ENCODE data around the gene ATXN10. TPM values are rescaled to one million over a fixed set of nuclear protein-coding genes. Genes with fewer than 3 reads are reported as not detected.

Gene ATXN10
- total and polyA plus RNA-seq, 2 experiments from 2014 or later, result 99.0 to 163 TPM

- TF ChIP-seq, protein P1, sequence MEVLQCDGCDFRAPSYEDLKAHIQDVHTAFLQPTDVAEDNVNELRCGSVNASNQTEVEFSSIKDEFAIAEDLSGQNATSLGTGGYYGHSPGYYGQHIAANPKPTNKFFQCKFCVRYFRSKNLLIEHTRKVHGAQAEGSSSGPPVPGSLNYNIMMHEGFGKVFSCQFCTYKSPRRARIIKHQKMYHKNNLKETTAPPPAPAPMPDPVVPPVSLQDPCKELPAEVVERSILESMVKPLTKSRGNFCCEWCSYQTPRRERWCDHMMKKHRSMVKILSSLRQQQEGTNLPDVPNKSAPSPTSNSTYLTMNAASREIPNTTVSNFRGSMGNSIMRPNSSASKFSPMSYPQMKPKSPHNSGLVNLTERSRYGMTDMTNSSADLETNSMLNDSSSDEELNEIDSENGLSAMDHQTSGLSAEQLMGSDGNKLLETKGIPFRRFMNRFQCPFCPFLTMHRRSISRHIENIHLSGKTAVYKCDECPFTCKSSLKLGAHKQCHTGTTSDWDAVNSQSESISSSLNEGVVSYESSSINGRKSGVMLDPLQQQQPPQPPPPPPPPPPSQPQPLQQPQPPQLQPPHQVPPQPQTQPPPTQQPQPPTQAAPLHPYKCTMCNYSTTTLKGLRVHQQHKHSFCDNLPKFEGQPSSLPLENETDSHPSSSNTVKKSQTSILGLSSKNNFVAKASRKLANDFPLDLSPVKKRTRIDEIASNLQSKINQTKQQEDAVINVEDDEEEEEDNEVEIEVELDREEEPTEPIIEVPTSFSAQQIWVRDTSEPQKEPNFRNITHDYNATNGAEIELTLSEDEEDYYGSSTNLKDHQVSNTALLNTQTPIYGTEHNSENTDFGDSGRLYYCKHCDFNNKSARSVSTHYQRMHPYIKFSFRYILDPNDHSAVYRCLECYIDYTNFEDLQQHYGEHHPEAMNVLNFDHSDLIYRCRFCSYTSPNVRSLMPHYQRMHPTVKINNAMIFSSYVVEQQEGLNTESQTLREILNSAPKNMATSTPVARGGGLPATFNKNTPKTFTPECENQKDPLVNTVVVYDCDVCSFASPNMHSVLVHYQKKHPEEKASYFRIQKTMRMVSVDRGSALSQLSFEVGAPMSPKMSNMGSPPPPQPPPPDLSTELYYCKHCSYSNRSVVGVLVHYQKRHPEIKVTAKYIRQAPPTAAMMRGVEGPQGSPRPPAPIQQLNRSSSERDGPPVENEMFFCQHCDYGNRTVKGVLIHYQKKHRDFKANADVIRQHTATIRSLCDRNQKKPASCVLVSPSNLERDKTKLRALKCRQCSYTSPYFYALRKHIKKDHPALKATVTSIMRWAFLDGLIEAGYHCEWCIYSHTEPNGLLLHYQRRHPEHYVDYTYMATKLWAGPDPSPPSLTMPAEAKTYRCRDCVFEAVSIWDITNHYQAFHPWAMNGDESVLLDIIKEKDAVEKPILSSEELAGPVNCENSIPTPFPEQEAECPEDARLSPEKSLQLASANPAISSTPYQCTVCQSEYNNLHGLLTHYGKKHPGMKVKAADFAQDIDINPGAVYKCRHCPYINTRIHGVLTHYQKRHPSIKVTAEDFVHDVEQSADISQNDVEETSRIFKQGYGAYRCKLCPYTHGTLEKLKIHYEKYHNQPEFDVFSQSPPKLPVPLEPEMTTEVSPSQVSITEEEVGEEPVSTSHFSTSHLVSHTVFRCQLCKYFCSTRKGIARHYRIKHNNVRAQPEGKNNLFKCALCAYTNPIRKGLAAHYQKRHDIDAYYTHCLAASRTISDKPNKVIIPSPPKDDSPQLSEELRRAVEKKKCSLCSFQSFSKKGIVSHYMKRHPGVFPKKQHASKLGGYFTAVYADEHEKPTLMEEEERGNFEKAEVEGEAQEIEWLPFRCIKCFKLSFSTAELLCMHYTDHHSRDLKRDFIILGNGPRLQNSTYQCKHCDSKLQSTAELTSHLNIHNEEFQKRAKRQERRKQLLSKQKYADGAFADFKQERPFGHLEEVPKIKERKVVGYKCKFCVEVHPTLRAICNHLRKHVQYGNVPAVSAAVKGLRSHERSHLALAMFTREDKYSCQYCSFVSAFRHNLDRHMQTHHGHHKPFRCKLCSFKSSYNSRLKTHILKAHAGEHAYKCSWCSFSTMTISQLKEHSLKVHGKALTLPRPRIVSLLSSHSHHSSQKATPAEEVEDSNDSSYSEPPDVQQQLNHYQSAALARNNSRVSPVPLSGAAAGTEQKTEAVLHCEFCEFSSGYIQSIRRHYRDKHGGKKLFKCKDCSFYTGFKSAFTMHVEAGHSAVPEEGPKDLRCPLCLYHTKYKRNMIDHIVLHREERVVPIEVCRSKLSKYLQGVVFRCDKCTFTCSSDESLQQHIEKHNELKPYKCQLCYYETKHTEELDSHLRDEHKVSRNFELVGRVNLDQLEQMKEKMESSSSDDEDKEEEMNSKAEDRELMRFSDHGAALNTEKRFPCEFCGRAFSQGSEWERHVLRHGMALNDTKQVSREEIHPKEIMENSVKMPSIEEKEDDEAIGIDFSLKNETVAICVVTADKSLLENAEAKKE (CRISPR knock-in tag; IDR thresholded peaks at IDR 0.05), result no peak
- TF ChIP-seq CTCF (conservative IDR thresholded peaks at IDR 0.05; ENCODE audit: low read depth in 2 of 2) (no peak), ZNF114 (CRISPR knock-in tag; IDR thresholded peaks at IDR 0.05) (no peak)
Observed at GRCh38 chr22:45672564-45673481, 1.2 kb downstream of the ATXN10 start (continued).

GRCh38 chr22:45673482-45674175 is 2.0 kb downstream of the ATXN10 start:
- Histone ChIP-seq H3K36me3 (ENCODE audit: insufficient read depth) (no peaks in the 10 kb centered on the region), H3K79me2 (replicated peaks; ENCODE audit: insufficient read depth) (peaks cover 69% of the 10 kb centered on the region), H3F3A (replicated peaks; ENCODE audit: low read depth) (no peaks in the 10 kb centered on the region), H2AFZ (no peak overlapping the region), H3K27ac (ENCODE audit: low read depth) (no peak overlapping the region), H3K4me3 (peak overlapping the region; percentile 95), H3K4me2 (peak overlapping the region; percentile 94), H3K4me1 (ENCODE audit: insufficient read depth) (peaks cover 22% of the 10 kb centered on the region), H4K20me1 (replicated peaks; ENCODE audit: insufficient read depth) (peaks cover 47% of the 10 kb centered on the region), H3K27me3 (ENCODE audit: insufficient read depth) (no peaks in the 10 kb centered on the region), H3K9me2 (ENCODE audit: insufficient read depth) (no peaks in the 10 kb centered on the region)
- Mint-ChIP-seq H3K4me1 (peaks cover 25% of the 10 kb centered on the region), H3K36me3 (ENCODE audit: low read depth) (no peaks in the 10 kb centered on the region), H3K27ac (no peak overlapping the region), H3K27me3 (ENCODE audit: insufficient read depth, low read depth, poor library complexity) (peaks cover 4% of the 10 kb centered on the region), H3K4me3 (peak overlapping the region; percentile 95), H3K9me3 (no peaks in the 10 kb centered on the region; the same call in 2 of the 3 replicates)
- DNase-seq (ENCODE audit: low spot score) (no peak), ATAC-seq (no peak)
- TF ChIP-seq EZH2 (IDR thresholded peaks at IDR 0.05; ENCODE audit: low read depth, unreplicated experiment), result no peak
- TF ChIP-seq, protein P1 (CRISPR knock-in tag; IDR thresholded peaks at IDR 0.05), result no peak

Data from GM23338 (cell line).